ENCODE results near the gene ZFAND2A. TPM values are rescaled to one million over a fixed set of nuclear protein-coding genes. Genes with fewer than 3 reads are reported as not detected.
A peak's percentile ranks its signal among the peaks of the same experiment; 100 is the strongest.

The ZFAND2A gene
- polyA plus RNA-seq, 2 of the 4 experiments (the other 2 are of a cell fraction): 44.1 to 88.6 TPM

GRCh38 chr7:1176891-1177373, 16.9 kb upstream of the ZFAND2A start:
- Histone ChIP-seq H3K9me3 (peaks cover 12% of the 10 kb centered on the region; the same call in 2 of the 3 replicates), H3K4me2 (peak overlapping the region; percentile 71), H3K4me3 (no peak overlapping the region), H3K4me1 (peaks cover 11% of the 10 kb centered on the region; the same call in 2 of the 3 replicates), H3K27ac (peak overlapping the region; percentile 78 to 87; a peak in 5 of 6 replicates)
- DNase-seq (ENCODE audit: low read depth in 1 of 2, low spot score in 1 of 2): peak; percentile 65 to 86
- CTCF ChIA-PET: interaction anchor here (0.6 to 8.5 kb wide), 43 partner anchors 10 to 855 kb away, joined by 3 to 84 read pairs (median 5); partner anchors contain the start of genes COX19, GPER1 and ZFAND2A
- POLR2A ChIA-PET: interaction anchor here (0.7 to 1.5 kb wide), 3 partner anchors 11 to 184 kb away, joined by 3 to 5 read pairs (median 3); partner anchors contain the start of gene ZFAND2A
- ATAC-seq: peak; percentile 61 to 82; a peak in 4 of 6 replicates
- WGBS (ENCODE audit: missing lambda C conversion rate): 20% methylated on average over 22 of the region's 22 CpGs
- TF ChIP-seq MAX (IDR thresholded peaks at IDR 0.05) (peak; percentile 78), EP300 (IDR thresholded peaks at IDR 0.05) (no peak), KDM5A (IDR thresholded peaks at IDR 0.05) (no peak), HOXB13 (CRISPR knock-in tag; IDR thresholded peaks at IDR 0.05; ENCODE audit: low read depth) (no peak), CTCF (IDR thresholded peaks at IDR 0.05) (peak; percentile 61), SMC3 (IDR thresholded peaks at IDR 0.05) (0 out of 3 replicates have a peak, but pooled peaks have one; percentile 30), BCL3 (IDR thresholded peaks at IDR 0.05) (no peak), CHD4 (IDR thresholded peaks at IDR 0.05; ENCODE audit: borderline replicate concordance) (peak; percentile 59), RAD21 (conservative IDR thresholded peaks at IDR 0.05 in 1 of 2, IDR thresholded peaks at IDR 0.05 in 1 of 2) (peak; percentile 32 to 45; a peak in 3 of 5 replicates), CHD2 (IDR thresholded peaks at IDR 0.05; ENCODE audit: low read length, partially characterized antibody) (no peak), RCOR1 (IDR thresholded peaks at IDR 0.05; ENCODE audit: low read depth, low read length) (no peak)
- no peak for FAIRE-seq

GRCh38 chr7:1175967-1176851, 16.2 kb upstream of the ZFAND2A start:
- H3K4me3 ChIP-seq: peak overlapping the region; percentile 34
- POLR2A ChIA-PET: interaction anchor here (0.6 to 1.5 kb wide), 3 partner anchors 16 to 183 kb away, joined by 3 to 6 read pairs (median 5); partner anchors contain the start of gene ZFAND2A

More at GRCh38 chr7:1175967-1176851, 16.2 kb upstream of the ZFAND2A start:
- H3K4me2 ChIP-seq: peak overlapping the region; percentile 71
- DNase-seq (ENCODE audit: low read depth in 1 of 2, low spot score in 1 of 2) (peak; percentile 79 to 85), FAIRE-seq (peak; percentile 49), ATAC-seq (peak; percentile 86 to 92)
- H3K9me3 ChIP-seq: peaks cover 12% of the 10 kb centered on the region; the same call in 2 of the 3 replicates
- H3K4me1 ChIP-seq: peaks cover 11% of the 10 kb centered on the region; the same call in 2 of the 3 replicates
- CTCF ChIA-PET: interaction anchor here (0.6 to 8.5 kb wide), 64 partner anchors 10 to 854 kb away, joined by 3 to 84 read pairs (median 5); partner anchors contain the start of genes COX19, GPER1 and ZFAND2A
- TF ChIP-seq NFE2L2 (conservative IDR thresholded peaks at IDR 0.05; ENCODE audit: low read length) (no peak), FOSB (CRISPR knock-in tag; IDR thresholded peaks at IDR 0.05) (no peak), MAFK (IDR thresholded peaks at IDR 0.05; ENCODE audit: partially characterized antibody) (peak; percentile 91), CTCF (IDR thresholded peaks at IDR 0.05) (peak; percentile 86), TP53 (CRISPR knock-in tag; IDR thresholded peaks at IDR 0.05) (no peak), FOSL2 (IDR thresholded peaks at IDR 0.05) (no peak), FOSL2 (CRISPR knock-in tag; IDR thresholded peaks at IDR 0.05) (peak; percentile 63), CHD4 (IDR thresholded peaks at IDR 0.05; ENCODE audit: borderline replicate concordance) (no peak), ZC3H11A (IDR thresholded peaks at IDR 0.05) (0 out of 2 replicates have a peak, but pooled peaks have one; percentile 19), EHF (CRISPR knock-in tag; IDR thresholded peaks at IDR 0.05) (no peak), RAD21 (conservative IDR thresholded peaks at IDR 0.05 in 1 of 2, IDR thresholded peaks at IDR 0.05 in 1 of 2) (peak; percentile 70 to 79), MAX (IDR thresholded peaks at IDR 0.05) (peak; percentile 83), POLR2A (IDR thresholded peaks at IDR 0.05; ENCODE audit: low read length) (0 out of 2 replicates have a peak, but pooled peaks have one; percentile 23), SMC3 (IDR thresholded peaks at IDR 0.05) (peak; percentile 68), E2F6 (IDR thresholded peaks at IDR 0.05; ENCODE audit: borderline replicate concordance, low read depth) (peak; percentile 48)
- WGBS (ENCODE audit: missing lambda C conversion rate): 17% methylated on average over 33 of the region's 44 CpGs
- peak overlapping the region; percentile 78 to 87 for H3K27ac ChIP-seq
